Choroid plexus epithelial cell (primary cell): ENCODE results near the gene BBC3.
"Not testable (repeated sequence)": the region's sequence is repeated elsewhere in the genome, so short reads cannot be mapped to it uniquely, and the experiment has no call there.

Source experiments
- DNase-seq: peaks from one replicate; pipeline ENCODE4 v3.0.0-alpha.2; 2010; ENCODE audit warnings: low read depth
- H3K4me3 ChIP-seq: 2 replicates; pipeline ENCODE4 v1.5.1; 2011; ENCODE audit warnings: low read depth, mild to moderate bottlenecking, control low read depth, low read length, moderate library complexity
- CTCF ChIP-seq: conservative IDR thresholded peaks from 2 replicates; pipeline ENCODE4 v1.5.1; 2011; ENCODE audit warnings: low read depth, mild to moderate bottlenecking, control low read depth, inconsistent platforms, low read length, moderate library complexity

The BBC3 gene

GRCh38 chr19:47257411-47258169 lies 26.6 kb upstream of the BBC3 start:
- H3K4me3 ChIP-seq, result peak overlapping the region; percentile 67
- no peak for DNase-seq
- TF ChIP-seq CTCF, result no peak

- H3K4me3 ChIP-seq, result peak overlapping the region; percentile 73
- DNase-seq, result peak; percentile 100
- TF ChIP-seq CTCF, result no peak
Observed at GRCh38 chr19:47256693-47257410, 25.9 kb upstream of the BBC3 start.

- peak within 1 kb of the TSS; percentile 73 for H3K4me3 ChIP-seq
- no peak for TF ChIP-seq CTCF
- DNase-seq, result peak; percentile 97
Observed at GRCh38 chr19:47255879-47256692, 25.1 kb upstream of the BBC3 start, which contains the start of gene CCDC9. Gene CCDC9, plus strand, starts transcription at chr19:47256525. Its CDS starts 1,876 bp downstream, at chr19:47258401.

GRCh38 chr19:47253970-47254369 lies 23.0 kb upstream of the BBC3 start:
- no peak for TF ChIP-seq CTCF
- H3K4me3 ChIP-seq, result no peak overlapping the region
- no peak for DNase-seq

- no peak for TF ChIP-seq CTCF
- DNase-seq, result peak; percentile 89
Observed at GRCh38 chr19:47253467-47253881, 22.5 kb upstream of the BBC3 start.

GRCh38 chr19:47253016-47253415 lies 22.0 kb upstream of the BBC3 start:
- DNase-seq, H3K4me3 ChIP-seq: not testable (repeated sequence)

More at GRCh38 chr19:47253467-47253881, 22.5 kb upstream of the BBC3 start:
- no peak overlapping the region for H3K4me3 ChIP-seq
